ENCODE measurements around the gene SGCA. TPM values are rescaled to one million over a fixed set of nuclear protein-coding genes. Genes with fewer than 3 reads are reported as not detected.

SGCA gene
- total and polyA plus RNA-seq, 4 donors: 0.31 to 1.3 (median 1.2) TPM; not detected in 1

DNA sequence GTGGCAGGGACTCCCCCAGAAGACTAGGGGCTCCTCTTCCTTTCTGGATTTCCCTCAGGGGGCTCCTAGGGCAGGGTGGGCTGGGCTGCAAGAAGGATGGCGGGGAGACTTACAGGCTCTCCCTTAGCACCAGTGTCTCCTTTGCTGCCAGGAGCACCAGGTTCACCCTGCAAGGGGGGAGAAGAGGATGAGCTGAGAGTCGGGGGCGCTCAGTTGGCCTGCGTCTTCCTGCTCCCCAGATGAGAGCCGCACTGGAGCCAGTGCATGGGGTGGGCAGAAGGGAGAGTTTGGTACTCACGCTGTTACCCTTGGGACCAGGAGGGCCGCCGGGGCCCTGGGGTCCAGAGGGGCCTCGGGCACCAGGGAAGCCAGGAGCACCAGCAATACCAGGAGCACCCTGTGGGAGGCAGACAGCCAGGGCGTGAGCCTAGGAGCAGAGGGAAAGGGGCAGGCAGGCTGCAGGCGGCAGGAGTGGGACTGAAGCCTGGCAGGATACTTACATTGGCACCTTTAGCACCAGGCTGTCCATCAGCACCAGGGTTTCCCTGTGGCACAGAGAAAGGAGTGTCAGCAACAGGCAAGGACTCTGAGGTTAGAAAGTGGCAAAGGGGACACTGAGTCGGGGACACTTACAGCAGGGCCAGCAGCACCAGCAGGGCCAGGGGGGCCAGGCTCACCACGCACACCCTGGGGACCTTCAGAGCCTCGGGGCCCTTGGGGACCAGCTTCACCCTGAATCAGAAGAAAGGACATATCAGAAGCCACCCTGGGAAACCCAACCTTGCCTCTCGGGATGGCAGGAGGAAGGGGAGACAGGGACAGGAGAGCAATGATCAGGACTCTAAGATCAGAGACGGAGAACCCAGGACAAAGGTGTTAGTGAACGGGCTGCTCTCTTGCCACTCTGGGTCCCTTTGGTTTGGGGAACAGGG is 29.4 kb downstream of the SGCA start:
- Histone ChIP-seq H3K27ac (ENCODE audit: low read depth in 1 of 2, low read length in 2 of 2) (no peak overlapping the region), H3K4me1 (ENCODE audit: control insufficient read depth in 4 of 4, insufficient read depth in 4 of 4, low read length in 3 of 4) (peaks cover 0 to 5% (median 3%) of the 10 kb centered on the region in 4 donors)
- DNase-seq (ENCODE audit: low spot score): no peak

More for the DNA sequence above, 29.4 kb downstream of the SGCA start:
- Histone ChIP-seq H3K4me3 (ENCODE audit: low read depth in 1 of 3, low read length in 3 of 3) (no peak overlapping the region), H3K27me3 (ENCODE audit: control insufficient read depth in 4 of 4, insufficient read depth in 4 of 4, low read length in 3 of 4) (no peaks in the 10 kb centered on the region), H3K9ac (ENCODE audit: low read depth in 1 of 2, low read length in 2 of 2) (no peak overlapping the region), H3K9me3 (ENCODE audit: control insufficient read depth in 4 of 4, low read length in 3 of 4) (no peaks in the 10 kb centered on the region), H3K36me3 (ENCODE audit: control insufficient read depth in 4 of 4, insufficient read depth in 3 of 4, low read depth in 1 of 4, low read length in 3 of 4) (peaks cover 0 to 2% (median 0%) of the 10 kb centered on the region in 4 donors)
- 87% methylated on average over 17 of the region's 17 CpGs for WGBS
- TF ChIP-seq SP1 (IDR thresholded peaks at IDR 0.05): no peak
- no peak for TF ChIP-seq CTCF (IDR thresholded peaks at IDR 0.05; ENCODE audit: low read depth, low read length, missing input control)
- TF ChIP-seq, protein P1, sequence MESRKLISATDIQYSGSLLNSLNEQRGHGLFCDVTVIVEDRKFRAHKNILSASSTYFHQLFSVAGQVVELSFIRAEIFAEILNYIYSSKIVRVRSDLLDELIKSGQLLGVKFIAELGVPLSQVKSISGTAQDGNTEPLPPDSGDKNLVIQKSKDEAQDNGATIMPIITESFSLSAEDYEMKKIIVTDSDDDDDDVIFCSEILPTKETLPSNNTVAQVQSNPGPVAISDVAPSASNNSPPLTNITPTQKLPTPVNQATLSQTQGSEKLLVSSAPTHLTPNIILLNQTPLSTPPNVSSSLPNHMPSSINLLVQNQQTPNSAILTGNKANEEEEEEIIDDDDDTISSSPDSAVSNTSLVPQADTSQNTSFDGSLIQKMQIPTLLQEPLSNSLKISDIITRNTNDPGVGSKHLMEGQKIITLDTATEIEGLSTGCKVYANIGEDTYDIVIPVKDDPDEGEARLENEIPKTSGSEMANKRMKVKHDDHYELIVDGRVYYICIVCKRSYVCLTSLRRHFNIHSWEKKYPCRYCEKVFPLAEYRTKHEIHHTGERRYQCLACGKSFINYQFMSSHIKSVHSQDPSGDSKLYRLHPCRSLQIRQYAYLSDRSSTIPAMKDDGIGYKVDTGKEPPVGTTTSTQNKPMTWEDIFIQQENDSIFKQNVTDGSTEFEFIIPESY (IDR thresholded peaks at IDR 0.05): no peak
- TF ChIP-seq YY1 (IDR thresholded peaks at IDR 0.05): no peak
- no peak for TF ChIP-seq RAD21 (IDR thresholded peaks at IDR 0.05)
- TF ChIP-seq FOXA2 (IDR thresholded peaks at IDR 0.05): no peak
- no peak for TF ChIP-seq MAX (IDR thresholded peaks at IDR 0.05)
- TF ChIP-seq, protein P2, sequence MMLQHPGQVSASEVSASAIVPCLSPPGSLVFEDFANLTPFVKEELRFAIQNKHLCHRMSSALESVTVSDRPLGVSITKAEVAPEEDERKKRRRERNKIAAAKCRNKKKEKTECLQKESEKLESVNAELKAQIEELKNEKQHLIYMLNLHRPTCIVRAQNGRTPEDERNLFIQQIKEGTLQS (IDR thresholded peaks at IDR 0.05): no peak
- TF ChIP-seq, protein P3, sequence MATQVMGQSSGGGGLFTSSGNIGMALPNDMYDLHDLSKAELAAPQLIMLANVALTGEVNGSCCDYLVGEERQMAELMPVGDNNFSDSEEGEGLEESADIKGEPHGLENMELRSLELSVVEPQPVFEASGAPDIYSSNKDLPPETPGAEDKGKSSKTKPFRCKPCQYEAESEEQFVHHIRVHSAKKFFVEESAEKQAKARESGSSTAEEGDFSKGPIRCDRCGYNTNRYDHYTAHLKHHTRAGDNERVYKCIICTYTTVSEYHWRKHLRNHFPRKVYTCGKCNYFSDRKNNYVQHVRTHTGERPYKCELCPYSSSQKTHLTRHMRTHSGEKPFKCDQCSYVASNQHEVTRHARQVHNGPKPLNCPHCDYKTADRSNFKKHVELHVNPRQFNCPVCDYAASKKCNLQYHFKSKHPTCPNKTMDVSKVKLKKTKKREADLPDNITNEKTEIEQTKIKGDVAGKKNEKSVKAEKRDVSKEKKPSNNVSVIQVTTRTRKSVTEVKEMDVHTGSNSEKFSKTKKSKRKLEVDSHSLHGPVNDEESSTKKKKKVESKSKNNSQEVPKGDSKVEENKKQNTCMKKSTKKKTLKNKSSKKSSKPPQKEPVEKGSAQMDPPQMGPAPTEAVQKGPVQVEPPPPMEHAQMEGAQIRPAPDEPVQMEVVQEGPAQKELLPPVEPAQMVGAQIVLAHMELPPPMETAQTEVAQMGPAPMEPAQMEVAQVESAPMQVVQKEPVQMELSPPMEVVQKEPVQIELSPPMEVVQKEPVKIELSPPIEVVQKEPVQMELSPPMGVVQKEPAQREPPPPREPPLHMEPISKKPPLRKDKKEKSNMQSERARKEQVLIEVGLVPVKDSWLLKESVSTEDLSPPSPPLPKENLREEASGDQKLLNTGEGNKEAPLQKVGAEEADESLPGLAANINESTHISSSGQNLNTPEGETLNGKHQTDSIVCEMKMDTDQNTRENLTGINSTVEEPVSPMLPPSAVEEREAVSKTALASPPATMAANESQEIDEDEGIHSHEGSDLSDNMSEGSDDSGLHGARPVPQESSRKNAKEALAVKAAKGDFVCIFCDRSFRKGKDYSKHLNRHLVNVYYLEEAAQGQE (IDR thresholded peaks at IDR 0.05): no peak
- TF ChIP-seq TAF1 (conservative IDR thresholded peaks at IDR 0.05): no peak
- no peak for TF ChIP-seq HNF4A (conservative IDR thresholded peaks at IDR 0.05)
- TF ChIP-seq GABPA (IDR thresholded peaks at IDR 0.05 in 1 of 2, conservative IDR thresholded peaks at IDR 0.05 in 1 of 2): no peak
- TF ChIP-seq JUND (IDR thresholded peaks at IDR 0.05): no peak
- TF ChIP-seq RXRA (IDR thresholded peaks at IDR 0.05): no peak
- no peak for TF ChIP-seq EGR1 (IDR thresholded peaks at IDR 0.05; ENCODE audit: low read depth in 2 of 2)
- TF ChIP-seq FOXA1 (IDR thresholded peaks at IDR 0.05): no peak
- no peak for TF ChIP-seq HNF4G (IDR thresholded peaks at IDR 0.05)

All from liver (tissue), 9 donors.